ENCODE measurements around the gene DIAPH3. TPM values are rescaled to one million over a fixed set of nuclear protein-coding genes. Genes with fewer than 3 reads are reported as not detected.

DIAPH3 gene
- total RNA-seq, 1 donor from 2014 or later: 4.5 TPM

GRCh38 chr13:59677966-59678814, 485.5 kb downstream of the DIAPH3 start:
- DNase-seq (ENCODE audit: low spot score): peak; percentile 35
- peak; percentile 78 for TF ChIP-seq CTCF (IDR thresholded peaks at IDR 0.05; ENCODE audit: unreplicated experiment)
- Mint-ChIP-seq H3K27ac (ENCODE audit: unreplicated experiment) (peak overlapping the region; percentile 67), H3K27me3 (ENCODE audit: unreplicated experiment) (no peaks in the 10 kb centered on the region), H3K4me1 (ENCODE audit: unreplicated experiment) (peaks cover 16% of the 10 kb centered on the region), H3K4me3 (ENCODE audit: unreplicated experiment) (no peak overlapping the region), H3K36me3 (ENCODE audit: low read depth, unreplicated experiment) (no peaks in the 10 kb centered on the region), H3K9me3 (ENCODE audit: unreplicated experiment) (no peaks in the 10 kb centered on the region)

- Mint-ChIP-seq H3K9me3 (ENCODE audit: unreplicated experiment) (no peaks in the 10 kb centered on the region), H3K36me3 (ENCODE audit: low read depth, unreplicated experiment) (no peaks in the 10 kb centered on the region), H3K4me3 (ENCODE audit: unreplicated experiment) (no peak overlapping the region), H3K27ac (ENCODE audit: unreplicated experiment) (no peak overlapping the region), H3K27me3 (ENCODE audit: unreplicated experiment) (no peaks in the 10 kb centered on the region), H3K4me1 (ENCODE audit: unreplicated experiment) (peaks cover 16% of the 10 kb centered on the region)
- no peak for TF ChIP-seq CTCF (IDR thresholded peaks at IDR 0.05; ENCODE audit: unreplicated experiment)
- DNase-seq (ENCODE audit: low spot score): no peak
These were observed 486.3 kb downstream of the DIAPH3 start for GRCh38 chr13:59677430-59677829.

GRCh38 chr13:59674616-59675015, 489.1 kb downstream of the DIAPH3 start:
- Mint-ChIP-seq H3K27ac (ENCODE audit: unreplicated experiment) (no peak overlapping the region), H3K4me3 (ENCODE audit: unreplicated experiment) (no peak overlapping the region), H3K9me3 (ENCODE audit: unreplicated experiment) (no peaks in the 10 kb centered on the region), H3K4me1 (ENCODE audit: unreplicated experiment) (peaks cover 16% of the 10 kb centered on the region), H3K36me3 (ENCODE audit: low read depth, unreplicated experiment) (no peaks in the 10 kb centered on the region), H3K27me3 (ENCODE audit: unreplicated experiment) (no peaks in the 10 kb centered on the region)
- no peak for TF ChIP-seq CTCF (IDR thresholded peaks at IDR 0.05; ENCODE audit: unreplicated experiment)
- DNase-seq (ENCODE audit: low spot score): no peak

GRCh38 chr13:59673286-59673685, 490.4 kb downstream of the DIAPH3 start:
- no peak for TF ChIP-seq CTCF (IDR thresholded peaks at IDR 0.05; ENCODE audit: unreplicated experiment)
- Mint-ChIP-seq H3K27ac (ENCODE audit: unreplicated experiment) (no peak overlapping the region), H3K27me3 (ENCODE audit: unreplicated experiment) (no peaks in the 10 kb centered on the region), H3K4me3 (ENCODE audit: unreplicated experiment) (no peak overlapping the region), H3K9me3 (ENCODE audit: unreplicated experiment) (no peaks in the 10 kb centered on the region), H3K4me1 (ENCODE audit: unreplicated experiment) (peaks cover 10% of the 10 kb centered on the region), H3K36me3 (ENCODE audit: low read depth, unreplicated experiment) (no peaks in the 10 kb centered on the region)
- DNase-seq (ENCODE audit: low spot score): no peak

- DNase-seq (ENCODE audit: low spot score): no peak
- H3K27me3 Mint-ChIP-seq (ENCODE audit: unreplicated experiment): no peaks in the 10 kb centered on the region
- no peak overlapping the region for H3K27ac Mint-ChIP-seq (ENCODE audit: unreplicated experiment)
- no peak overlapping the region for H3K4me3 Mint-ChIP-seq (ENCODE audit: unreplicated experiment)
- no peaks in the 10 kb centered on the region for H3K9me3 Mint-ChIP-seq (ENCODE audit: unreplicated experiment)
- H3K4me1 Mint-ChIP-seq (ENCODE audit: unreplicated experiment): peaks cover 4% of the 10 kb centered on the region
- TF ChIP-seq CTCF (IDR thresholded peaks at IDR 0.05; ENCODE audit: unreplicated experiment): no peak
- H3K36me3 Mint-ChIP-seq (ENCODE audit: low read depth, unreplicated experiment): no peaks in the 10 kb centered on the region
These were observed 491.3 kb downstream of the DIAPH3 start for GRCh38 chr13:59672445-59672844.

All from endothelial cell (in vitro differentiated cells).